H4 (cell line): ENCODE measurements around the gene ACTL10. TPM values are rescaled to one million over a fixed set of nuclear protein-coding genes. Genes with fewer than 3 reads are reported as not detected.
A peak's percentile ranks its signal among the peaks of the same experiment; 100 is the strongest.

Experiments used
- DNase-seq: peaks from one replicate; pipeline ENCODE4 v3.0.0-alpha.2; 2015; ENCODE audit warnings: low spot score
- total RNA-seq: library from RNA; depleted of rRNA; stranded (reverse); fragments of >200 nt; shearing (Covaris generic); gene quantifications from 2 replicates; pipeline ENCODE4 v1.2.3, GENCODE V29; 2014

ACTL10 gene
- total RNA-seq, 1 experiment from 2014 or later = not detected

- DNase-seq = peak; percentile 69
Observed at GRCh38 chr20:33663161-33664084, 3.3 kb upstream of the ACTL10 start.

- no peak for DNase-seq
Observed at GRCh38 chr20:33664085-33664761, 2.5 kb upstream of the ACTL10 start.

- no peak for DNase-seq
Observed at GRCh38 chr20:33664762-33665144, 2.0 kb upstream of the ACTL10 start.

GRCh38 chr20:33667245-33667675, 517 bp downstream of the ACTL10 start:
- DNase-seq = no peak

GRCh38 chr20:33667676-33668465, 1.1 kb downstream of the ACTL10 start:
- DNase-seq = no peak

GRCh38 chr20:33668466-33669155, 1.9 kb downstream of the ACTL10 start:
- DNase-seq = no peak

GRCh38 chr20:33669224-33669623, 2.5 kb downstream of the ACTL10 start:
- no peak for DNase-seq

- no peak for DNase-seq
Observed at GRCh38 chr20:33669873-33670640, 3.3 kb downstream of the ACTL10 start.

- DNase-seq = no peak
Observed at GRCh38 chr20:33670715-33671499, 4.2 kb downstream of the ACTL10 start.

GRCh38 chr20:33671573-33672288, 5.0 kb downstream of the ACTL10 start:
- no peak for DNase-seq

- DNase-seq = no peak
Observed at GRCh38 chr20:33672426-33673113, 5.8 kb downstream of the ACTL10 start.

GRCh38 chr20:33673114-33673409, 6.3 kb downstream of the ACTL10 start:
- no peak for DNase-seq

GRCh38 chr20:33673410-33674293, 6.9 kb downstream of the ACTL10 start:
- no peak for DNase-seq

GRCh38 chr20:33674294-33675135, 7.8 kb downstream of the ACTL10 start, which contains the start of gene NECAB3:
Gene NECAB3, minus strand, starts transcription at chr20:33674428. Its CDS starts 76 bp downstream, at chr20:33674352.
- DNase-seq = no peak

GRCh38 chr20:33675136-33675959, 8.6 kb downstream of the ACTL10 start:
- no peak for DNase-seq

- no peak for DNase-seq
Observed at GRCh38 chr20:33676121-33676520, 9.4 kb downstream of the ACTL10 start.
